K562 (cell line): ENCODE results near the gene CTSF. TPM values are rescaled to one million over a fixed set of nuclear protein-coding genes. Genes with fewer than 3 reads are reported as not detected.

Experiments
- ARID4B ChIP-seq: sonication (generic); formaldehyde crosslinking; IDR thresholded peaks from 2 replicates; pipeline ENCODE4 v1.8.0; 2022; ENCODE audit warnings: mild to moderate bottlenecking, missing genetic modification reagents
- ATF7 ChIP-seq: fragments of 450-650 bp; IDR thresholded peaks from 2 replicates; pipeline ENCODE4 v1.7.1; 2014; ENCODE audit warnings: mild to moderate bottlenecking, moderate library complexity
- CBFB ChIP-seq: sonication (generic); formaldehyde crosslinking; IDR thresholded peaks from 2 replicates; pipeline ENCODE4 v1.4.0; 2020; ENCODE audit warnings: mild to moderate bottlenecking, missing genetic modification reagents
- CREM ChIP-seq: IDR thresholded peaks from 2 replicates; pipeline ENCODE4 v1.6.1; 2014; ENCODE audit warnings: antibody characterized with exemption, low read depth
- E2F5 ChIP-seq: sonication (generic); formaldehyde crosslinking; IDR thresholded peaks from 2 replicates; pipeline ENCODE4 v1.8.0; 2022; ENCODE audit warnings: mild to moderate bottlenecking, missing genetic modification reagents
- ESRRA ChIP-seq: fragments of 450-650 bp; IDR thresholded peaks from 2 replicates; pipeline ENCODE4 v1.6.1; 2014; ENCODE audit warnings: low read depth, mild to moderate bottlenecking, moderate library complexity, borderline replicate concordance
- HDAC1 ChIP-seq, 2 experiments: fragments of 450-650 bp; IDR thresholded peaks; 2 replicates each; pipeline ENCODE4 v1.6.1; 2016 to 2017; ENCODE audit warnings: inconsistent platforms in 1 of 2, mild to moderate bottlenecking in 1 of 2, moderate library complexity in 1 of 2
- JUN ChIP-seq, 2 experiments: sonication (generic) in 1 of 2; formaldehyde crosslinking in 1 of 2; IDR thresholded peaks; 2 replicates each; pipeline versions ENCODE4 v1.6.1 to v1.8.0; 2012 to 2022; ENCODE audit warnings: borderline replicate concordance in 2 of 2, mild to moderate bottlenecking in 2 of 2, improper control_type of control experiment in 1 of 2, low read depth in 1 of 2, low read length in 1 of 2, missing genetic modification reagents in 1 of 2
- MLLT1 ChIP-seq, 2 experiments: fragments of 450-650 bp; IDR thresholded peaks; 2 replicates each; pipeline ENCODE4 v1.6.1; 2016
- SMAD2 ChIP-seq: fragments of 150-350 bp; IDR thresholded peaks from 2 replicates; pipeline ENCODE4 v1.6.1; 2014; ENCODE audit warnings: low read depth, mild to moderate bottlenecking, low read length
- SMC3 ChIP-seq: conservative IDR thresholded peaks from 2 replicates; pipeline ENCODE4 v1.6.1; 2011; ENCODE audit warnings: low read depth, low read length, improper control_type of control experiment; ENCODE audit not compliant: insufficient read depth
- TFAP4 ChIP-seq: sonication (generic); formaldehyde crosslinking; IDR thresholded peaks from 2 replicates; pipeline ENCODE4 v1.8.0; 2022; ENCODE audit warnings: missing genetic modification reagents, mild to moderate bottlenecking, moderate library complexity, borderline replicate concordance
- THRB ChIP-seq: fragments of 450-650 bp; formaldehyde crosslinking; conservative IDR thresholded peaks from 2 replicates; pipeline ENCODE4 v1.4.0; 2022; ENCODE audit warnings: mild to moderate bottlenecking, missing genetic modification characterization
- TRIM24 ChIP-seq, 2 experiments: fragments of 450-650 bp; IDR thresholded peaks; 2 replicates each; pipeline ENCODE4 v1.6.1; 2016
- U2AF2 ChIP-seq: fragments of 200-400 bp; formaldehyde crosslinking; optimal IDR thresholded peaks from 2 replicates; pipeline ENCODE3; 2017; ENCODE audit warnings: low read depth, mild to moderate bottlenecking, low read length
- ZKSCAN3 ChIP-seq: fragments of 250-450 bp; sonication (Bioruptor Pico); IDR thresholded peaks from 2 replicates; pipeline ENCODE4 v1.4.0; 2020
- ZNF263 ChIP-seq: sonication (generic); formaldehyde crosslinking; IDR thresholded peaks from 2 replicates; pipeline ENCODE4 v1.8.0; 2022; ENCODE audit warnings: mild to moderate bottlenecking, missing genetic modification reagents, borderline replicate concordance
- polyA plus RNA-seq, 8 experiments: library from polyadenylated mRNA; depleted of rRNA in 4 of 8; stranded (reverse) in 5 of 8; unstranded in 3 of 8; fragments of >200 nt; fragmentation: Nextera tagmentation in 2 of 8; fragmentation: Illumina TruSeq in 1 of 8; extraction: Ambion mirVana in 2 of 8; extraction: Trizol in 1 of 8; gene quantifications; 2 replicates each; pipeline versions ENCODE4 v1.2.1 to v1.2.3, GENCODE V29; 2011 to 2014; ENCODE audit warnings: inconsistent platforms in 1 of 8, missing spikeins in 1 of 8
- total RNA-seq, 7 experiments: library from RNA; depleted of rRNA in 6 of 7; stranded (reverse); fragments of >200 nt in 6 of 7; fragmentation: Illumina TruSeq in 2 of 7; extraction: Trizol in 2 of 7; gene quantifications; 2 replicates each; pipeline versions ENCODE4 v1.2.1 to v1.2.3, GENCODE V29; 2011 to 2021; ENCODE audit warnings: low replicate concordance in 1 of 7

CTSF gene
- total and polyA plus RNA-seq, 9 of the 15 experiments (the other 6 are each of a cell fraction or from before 2014, with no cell fraction given), result 0.41 to 10.5 (median 3.8) TPM

GRCh38 chr11:66592457-66593302, 24.3 kb upstream of the CTSF start, which contains the start of the genes CCDC87 and CCS (continued):
- TF ChIP-seq E2F5 (CRISPR knock-in tag) (no peak), TRIM24 (IDR thresholded peaks at IDR 0.05) (peak; percentile 37 to 76; a peak in 2 of 4 replicates), MLLT1 (IDR thresholded peaks at IDR 0.05) (peak; percentile 64 to 76; a peak in 2 of 4 replicates), CREM (peak; percentile 46), ESRRA (peak; percentile 98), U2AF2 (no peak), THRB (CRISPR knock-in tag) (no peak), HDAC1 (IDR thresholded peaks at IDR 0.05) (peak in 1 of 2 experiments; percentile 83; a peak in 2 of 4 replicates), ZNF263 (CRISPR knock-in tag) (peak; percentile 96), TFAP4 (CRISPR knock-in tag) (peak; percentile 96), ATF7 (peak; percentile 58; the same call in 1 of the 2 replicates), SMC3 (peak; percentile 36; the same call in 1 of the 2 replicates), ARID4B (CRISPR knock-in tag) (peak; percentile 89), ZKSCAN3 (CRISPR knock-in tag) (no peak), JUN (IDR thresholded peaks at IDR 0.05; ENCODE audit: borderline replicate concordance, low read depth, low read length) (no peak), JUN (CRISPR knock-in tag; IDR thresholded peaks at IDR 0.05; ENCODE audit: borderline replicate concordance) (no peak), CBFB (CRISPR knock-in tag) (no peak), SMAD2 (no peak)
